H1 (cell line): ENCODE results near the gene GULP1. TPM values are rescaled to one million over a fixed set of nuclear protein-coding genes. Genes with fewer than 3 reads are reported as not detected.

Source experiments
- CTCF ChIA-PET: fragments of 300-600 bp; sonication (Branson Sonifier 250); formaldehyde crosslinking; loops from one replicate; lab custom pipeline; 2021; ENCODE audit not compliant: partially characterized antibody; lab: Charles Lee
- POLR2A ChIA-PET: fragments of 300-600 bp; sonication (Branson Sonifier 250); formaldehyde crosslinking; loops from one replicate; lab custom pipeline; 2021; ENCODE audit warnings: inconsistent platforms; ENCODE audit not compliant: partially characterized antibody; lab: Charles Lee
- DNase-seq, 2 experiments: peaks; one replicate each; pipeline versions ENCODE4 v3.0.0 to v3.0.0-alpha.2; 2010 to 2022; ENCODE audit warnings: low spot score in 2 of 2, low read depth in 1 of 2, mixed read lengths in 1 of 2
- FAIRE-seq: peaks from 2 replicates; lab custom pipeline; 2011; peaks lifted over from hg19 to GRCh38; lab: Jason Lieb, UNC
- H2AFZ ChIP-seq: 2 replicates; pipeline ENCODE4 v1.8.1; 2012; ENCODE audit warnings: low read length, inconsistent platforms
- H2AK5ac ChIP-seq: 2 replicates; pipeline ENCODE4 v1.6.1; 2013; ENCODE audit warnings: low read depth, low read length
- H2BK120ac ChIP-seq: replicated peaks from 2 replicates; pipeline ENCODE3; 2013; ENCODE audit warnings: low read depth, low read length, inconsistent platforms
- H2BK12ac ChIP-seq: 2 replicates; pipeline ENCODE4 v1.6.1; 2013; ENCODE audit warnings: low read depth, low read length
- H2BK15ac ChIP-seq: 2 replicates; pipeline ENCODE4 v1.6.1; 2013; ENCODE audit warnings: low read length
- H2BK20ac ChIP-seq: 2 replicates; pipeline ENCODE4 v1.6.1; 2013; ENCODE audit warnings: low read length
- H2BK5ac ChIP-seq: 2 replicates; pipeline ENCODE4 v1.6.1; 2013; ENCODE audit warnings: low read depth, low read length
- H3K14ac ChIP-seq: 2 replicates; pipeline ENCODE4 v1.6.1; 2013; ENCODE audit warnings: inconsistent platforms; ENCODE audit not compliant: insufficient read length
- H3K18ac ChIP-seq: 2 replicates; pipeline ENCODE4 v1.6.1; 2013; ENCODE audit warnings: low read length; ENCODE audit errors: extremely low read depth
- H3K23ac ChIP-seq: 2 replicates; pipeline ENCODE4 v1.6.1; 2013; ENCODE audit warnings: inconsistent platforms; ENCODE audit not compliant: insufficient read length
- H3K23me2 ChIP-seq: 2 replicates; pipeline ENCODE4 v1.6.1; 2013; ENCODE audit warnings: low read depth, low read length
- H3K27ac ChIP-seq: 2 replicates; pipeline ENCODE4 v1.6.1; 2011; ENCODE audit warnings: low read depth, low read length, inconsistent platforms
- H3K27me3 ChIP-seq, 4 experiments: replicated peaks in 1 of 4; 1 replicate in 1 of 4; 2 replicates in 3 of 4; pipeline versions ENCODE4 v1.6.1 to v1.8.1; 2011 to 2013; ENCODE audit warnings: low read length in 3 of 4, mild to moderate bottlenecking in 3 of 4, inconsistent platforms in 2 of 4, mixed read lengths in 2 of 4, moderate library complexity in 1 of 4; ENCODE audit not compliant: control insufficient read depth in 3 of 4, insufficient read depth in 3 of 4; ENCODE audit errors: extremely low read depth in 1 of 4
- H3K36me3 ChIP-seq, 4 experiments: 2 replicates each; pipeline versions ENCODE4 v1.6.1 to v1.8.1; 2011 to 2013; ENCODE audit warnings: mild to moderate bottlenecking in 4 of 4, low read length in 3 of 4, moderate library complexity in 2 of 4, control low read depth in 1 of 4, inconsistent platforms in 1 of 4; ENCODE audit not compliant: insufficient read depth in 4 of 4, control insufficient read depth in 2 of 4
- H3K4ac ChIP-seq: replicated peaks from 2 replicates; pipeline ENCODE3; 2013; ENCODE audit warnings: low read length, low read depth, mixed read lengths, inconsistent platforms; ENCODE audit not compliant: insufficient read length
- H3K4me1 ChIP-seq, 4 experiments: replicated peaks in 1 of 4; 1 replicate in 1 of 4; 2 replicates in 3 of 4; pipeline versions ENCODE4 v1.6.1 to v1.8.1; 2011 to 2013; ENCODE audit warnings: low read length in 3 of 4, inconsistent platforms in 2 of 4, mixed read lengths in 1 of 4; ENCODE audit not compliant: insufficient read depth in 4 of 4, control insufficient read depth in 3 of 4
- H3K4me2 ChIP-seq, 2 experiments: 2 replicates each; pipeline versions ENCODE4 v1.6.1 to v1.8.1; 2011 to 2013; ENCODE audit warnings: low read depth in 2 of 2, low read length in 2 of 2, control low read depth in 1 of 2, inconsistent platforms in 1 of 2, mild to moderate bottlenecking in 1 of 2; ENCODE audit not compliant: insufficient read depth in 1 of 2
- H3K4me3 ChIP-seq, 4 experiments: fragments of 200-600, 300-600 bp in 1 of 4; sonication (generic), shearing (Covaris generic), sonication (Bioruptor Twin) in 1 of 4; 2 replicates each; pipeline versions ENCODE4 v1.5.1 to v1.8.1; 2011 to 2016; ENCODE audit warnings: low read length in 4 of 4, low read depth in 3 of 4, control low read depth in 2 of 4, inconsistent platforms in 2 of 4, mild to moderate bottlenecking in 2 of 4, mixed read lengths in 1 of 4, moderate library complexity in 1 of 4; ENCODE audit not compliant: insufficient read depth in 2 of 4; ENCODE audit errors: extremely low read depth in 1 of 4
- H3K56ac ChIP-seq: replicated peaks from 2 replicates; pipeline ENCODE3; 2013; ENCODE audit warnings: low read depth, mild to moderate bottlenecking, mixed read lengths, low read length, inconsistent platforms; ENCODE audit not compliant: insufficient read length
- H3K79me1 ChIP-seq: 2 replicates; pipeline ENCODE4 v1.6.1; 2013; ENCODE audit warnings: low read depth, low read length, control low read depth
- H3K79me2 ChIP-seq, 2 experiments: 2 replicates each; pipeline versions ENCODE4 v1.6.1 to v1.8.1; 2012 to 2013; ENCODE audit warnings: low read length in 2 of 2, mild to moderate bottlenecking in 2 of 2, inconsistent platforms in 1 of 2; ENCODE audit not compliant: insufficient read depth in 2 of 2, control insufficient read depth in 1 of 2
- H3K9ac ChIP-seq, 4 experiments: replicated peaks in 1 of 4; 1 replicate in 1 of 4; 2 replicates in 3 of 4; pipeline versions ENCODE4 v1.6.1 to v1.8.1; 2011 to 2013; ENCODE audit warnings: low read depth in 3 of 4, low read length in 3 of 4, control low read depth in 2 of 4, mild to moderate bottlenecking in 2 of 4, moderate library complexity in 2 of 4, inconsistent platforms in 1 of 4; ENCODE audit errors: extremely low read depth in 1 of 4
- H3K9me3 ChIP-seq, 2 experiments: 2 replicates each; pipeline versions ENCODE4 v1.6.1 to v1.8.1; 2012 to 2013; ENCODE audit warnings: mild to moderate bottlenecking in 2 of 2, moderate library complexity in 2 of 2, control low read depth in 1 of 2, inconsistent platforms in 1 of 2, low read depth in 1 of 2, low read length in 1 of 2, mixed read lengths in 1 of 2; ENCODE audit not compliant: insufficient read depth in 2 of 2
- H4K20me1 ChIP-seq, 2 experiments: replicated peaks in 1 of 2; 2 replicates each; pipeline versions ENCODE3 to v1.8.1; 2011 to 2013; ENCODE audit warnings: inconsistent platforms in 2 of 2, low read length in 2 of 2, mild to moderate bottlenecking in 1 of 2; ENCODE audit not compliant: insufficient read depth in 2 of 2, control insufficient read depth in 1 of 2
- H4K5ac ChIP-seq: 2 replicates; pipeline ENCODE4 v1.6.1; 2013; ENCODE audit warnings: low read length, low read depth, mixed read lengths, inconsistent platforms; ENCODE audit not compliant: insufficient read length
- H4K8ac ChIP-seq: 2 replicates; pipeline ENCODE4 v1.8.0; 2013; ENCODE audit warnings: mild to moderate bottlenecking, moderate library complexity, low read length, inconsistent platforms; ENCODE audit not compliant: insufficient read depth; ENCODE audit errors: extremely low read depth
- H4K91ac ChIP-seq: replicated peaks from 2 replicates; pipeline ENCODE3; 2013; ENCODE audit warnings: low read length, mixed read lengths, inconsistent platforms; ENCODE audit not compliant: insufficient read length
- ATF2 ChIP-seq: IDR thresholded peaks from 2 replicates; pipeline ENCODE4 v1.6.1; 2012; ENCODE audit warnings: low read length, inconsistent platforms
- BCL11A ChIP-seq, 2 experiments: IDR thresholded peaks; one replicate each; pipeline ENCODE4 v1.6.1; 2011; ENCODE audit warnings: low read depth in 2 of 2, low read length in 2 of 2, mild to moderate bottlenecking in 2 of 2
- MAFK ChIP-seq: IDR thresholded peaks from 2 replicates; pipeline ENCODE4 v1.6.1; 2012; ENCODE audit warnings: low read depth, mild to moderate bottlenecking, improper control_type of control experiment, low read length
- POU5F1 ChIP-seq: IDR thresholded peaks from 2 replicates; pipeline ENCODE4 v1.6.1; 2011; ENCODE audit warnings: low read depth, mild to moderate bottlenecking, low read length, moderate library complexity
- SIRT6 ChIP-seq: IDR thresholded peaks from one replicate; pipeline ENCODE4 v1.7.1; 2012; ENCODE audit warnings: low read length, inconsistent platforms
- TAF1 ChIP-seq: IDR thresholded peaks from 2 replicates; pipeline ENCODE4 v1.6.1; 2011; ENCODE audit warnings: mild to moderate bottlenecking, low read depth, low read length
- WGBS, 2 experiments: shearing (Covaris generic) in 1 of 2; methylation state at CpG; one replicate each; pipeline versions ENCODE4 v1.1.6 to v1.1.7; 2013 to 2015; ENCODE audit warnings: low lambda C conversion rate in 2 of 2, mixed read lengths in 2 of 2, inconsistent platforms in 1 of 2, low coverage in 1 of 2, missing lambda C conversion rate in 1 of 2; ENCODE audit not compliant: insufficient replicate concordance in 2 of 2, insufficient coverage in 1 of 2, insufficient read length in 1 of 2; ENCODE audit errors: extremely low coverage in 1 of 2, missing lambda C conversion rate in 1 of 2; 5-methylcytosine and 5-hydroxymethylcytosine counted together
- polyA plus RNA-seq, 7 experiments: library from polyadenylated mRNA; depleted of rRNA in 3 of 7; stranded (reverse) in 5 of 7; unstranded in 2 of 7; fragments of >200 nt in 5 of 7; fragments of 200-250 nt in 2 of 7; gene quantifications; 1 replicate in 5 of 7; 2 replicates in 1 of 7; 4 replicates in 1 of 7; pipeline versions ENCODE4 v1.2.1 to v1.2.3, GENCODE V29; 2011 to 2013; ENCODE audit warnings: missing spikeins in 2 of 7, mixed read lengths in 2 of 7
- total RNA-seq: library from RNA; stranded (reverse); fragmentation: NEBNext Ultra II Directional; extraction: Animal tissue kit (Norgen Biotek cat#: 25700); gene quantifications from 2 replicates; pipeline ENCODE4 v1.2.1, GENCODE V29; 2021

The GULP1 gene
- total and polyA plus RNA-seq, 2 of the 8 experiments (the other 6 are each of a cell fraction or from before 2014, with no cell fraction given), result 69.7 to 139 TPM

- H3K27ac ChIP-seq, result no peak overlapping the region
- no peak overlapping the region for H2AFZ ChIP-seq
- no peak overlapping the region for H2AK5ac ChIP-seq
- no peak overlapping the region for H4K91ac ChIP-seq
- peaks cover 0 to 4% (median 0%) of the 10 kb centered on the region in 4 experiments; a peak in 2 of 8 replicates for H3K36me3 ChIP-seq
- H2BK5ac ChIP-seq, result no peak overlapping the region
- H3K27me3 ChIP-seq, result no peaks in the 10 kb centered on the region
- DNase-seq (no peak), FAIRE-seq (no peak)
- peaks cover 4 to 17% (median 15%) of the 10 kb centered on the region in 4 experiments; a peak in 6 of 7 replicates for H3K4me1 ChIP-seq
- CTCF ChIA-PET, result interaction anchor here (0.8 to 4.0 kb wide), 4 partner anchors 11 to 61 kb away, joined by 3 to 22 read pairs (median 3); partner anchors contain the start of gene GULP1
- 53% methylated on average over 2 of the region's 2 CpGs; no CpG with 5 or more reads in 1 of the 2 experiments for WGBS, 2 experiments
- no peak overlapping the region for H3K14ac ChIP-seq
- H3K56ac ChIP-seq, result no peak overlapping the region
- no peak overlapping the region for H2BK20ac ChIP-seq
- no peak overlapping the region for H3K9ac ChIP-seq
- no peaks in the 10 kb centered on the region for H3K23me2 ChIP-seq
- no peak overlapping the region for H3K4ac ChIP-seq
- H4K8ac ChIP-seq, result no peak overlapping the region
- H3K4me2 ChIP-seq, result no peak overlapping the region
- H3K4me3 ChIP-seq, result no peak overlapping the region
- H3K23ac ChIP-seq, result no peak overlapping the region
- POLR2A ChIA-PET, result interaction anchor here (0.9 to 3.9 kb wide), 4 partner anchors 11 to 34 kb away, joined by 3 to 29 read pairs (median 8); partner anchors contain the start of gene GULP1
- no peak overlapping the region for H2BK120ac ChIP-seq
- H3K79me2 ChIP-seq, result peaks cover 29 to 98% of the 10 kb centered on the region in 2 experiments
- H2BK12ac ChIP-seq, result no peak overlapping the region
- H4K20me1 ChIP-seq, result peaks cover 0 to 2% of the 10 kb centered on the region in 2 experiments
- no peak overlapping the region for H2BK15ac ChIP-seq
- peaks cover 3% of the 10 kb centered on the region; the same call in 1 of the 2 replicates for H3K79me1 ChIP-seq
- H3K18ac ChIP-seq, result no peak overlapping the region
- no peak overlapping the region for H4K5ac ChIP-seq
- H3K9me3 ChIP-seq, result peaks cover 0 to 4% of the 10 kb centered on the region in 2 experiments; a peak in 2 of 4 replicates
- TF ChIP-seq POU5F1 (no peak), MAFK (no peak), BCL11A (IDR thresholded peaks at IDR 0.05; ENCODE audit: low read depth in 2 of 2, low read length in 2 of 2) (no peak), SIRT6 (no peak), TAF1 (no peak), ATF2 (no peak)
These were observed 16.8 kb downstream of the GULP1 start for GRCh38 chr2:188308483-188308882.
